ENCODE results near the gene NXPH3.

Gene NXPH3

DNA sequence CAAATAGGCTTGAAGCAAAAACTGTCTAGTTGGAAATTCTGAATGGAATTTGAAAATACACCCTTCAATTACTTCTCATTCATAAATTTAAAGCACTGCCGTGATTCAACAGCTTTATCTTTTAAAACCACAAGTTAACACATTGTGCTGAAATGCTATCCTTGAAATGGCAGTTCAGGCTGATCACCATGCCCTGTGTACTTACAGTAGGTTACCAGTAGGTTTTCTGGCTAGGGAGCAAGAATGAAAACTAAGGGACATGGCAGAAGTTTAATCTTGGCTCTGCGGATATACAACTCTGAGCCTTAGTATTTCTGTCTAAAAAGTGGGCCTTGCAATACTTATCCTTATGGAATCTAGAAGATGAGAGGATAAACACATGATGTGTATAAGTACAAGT is 28.0 kb downstream of the NXPH3 start:
- DNase-seq: no peak
- in situ Hi-C loops (cut with MboI; ENCODE audit: low pct_unique_long_range_greater_than_20kb, low sequenced_read_pairs): no loop called here

DNA sequence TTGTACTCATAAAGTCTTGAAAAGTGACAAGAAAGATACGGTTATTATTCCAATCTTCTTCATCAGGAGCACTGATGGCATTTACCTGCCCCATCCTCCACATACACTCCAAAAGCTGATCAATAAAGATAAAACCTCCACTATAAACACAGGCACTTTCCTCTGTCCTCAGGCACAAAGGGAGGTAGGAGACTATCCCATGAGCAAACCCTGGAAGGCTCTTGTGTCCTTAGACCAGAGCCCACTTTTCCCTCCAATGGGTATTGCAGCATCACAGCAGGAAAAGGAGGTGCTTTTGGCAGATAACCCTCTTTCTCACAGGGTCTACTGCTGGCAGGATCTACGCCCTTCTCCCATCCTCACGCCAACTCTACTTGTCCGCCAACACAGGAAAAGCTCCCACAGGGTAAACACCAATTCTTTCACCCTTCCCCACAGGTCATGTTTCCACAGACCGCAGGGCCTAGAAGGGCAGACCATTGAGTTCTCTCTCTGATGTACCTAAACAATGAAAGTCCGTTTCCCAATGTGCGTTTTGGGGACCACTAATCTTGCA is 28.7 kb downstream of the NXPH3 start:
- no peak for DNase-seq
- in situ Hi-C loops (cut with MboI; ENCODE audit: low pct_unique_long_range_greater_than_20kb, low sequenced_read_pairs): no loop called here

DNA sequence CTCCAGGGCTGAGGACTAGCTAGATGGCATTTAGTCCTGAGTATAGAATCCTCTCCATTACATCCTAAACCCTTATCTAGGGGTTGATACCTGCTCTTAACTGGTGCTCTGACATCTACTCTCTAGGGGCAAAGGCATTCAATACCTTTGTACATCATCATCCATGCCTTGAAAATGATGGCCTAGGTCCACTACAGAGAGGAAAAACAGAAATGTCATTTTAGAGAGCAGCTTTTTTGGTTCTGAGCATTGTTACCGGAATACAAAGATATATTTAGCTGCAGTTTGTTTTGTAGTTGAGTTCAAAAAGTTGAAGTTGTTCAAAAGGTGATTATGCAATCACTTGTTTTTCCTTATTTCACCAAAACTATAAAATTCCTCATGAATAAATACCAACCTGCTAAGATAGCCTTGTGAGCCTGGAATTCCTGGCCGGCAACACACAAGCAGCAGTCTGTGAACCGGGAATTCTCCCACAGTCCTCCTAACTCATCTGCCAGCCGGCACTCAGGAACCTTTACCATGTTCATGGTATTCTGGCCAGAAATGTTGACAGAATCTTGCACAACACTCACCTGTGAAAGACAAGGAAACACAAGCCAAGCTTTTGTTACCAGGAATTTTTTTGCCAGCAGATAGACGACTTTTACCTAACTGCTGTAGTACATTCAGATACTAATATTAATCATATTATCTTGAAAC is 35.4 kb downstream of the NXPH3 start:
- in situ Hi-C loops (cut with MboI; ENCODE audit: low pct_unique_long_range_greater_than_20kb, low sequenced_read_pairs): no loop called here
- no peak for DNase-seq

DNA sequence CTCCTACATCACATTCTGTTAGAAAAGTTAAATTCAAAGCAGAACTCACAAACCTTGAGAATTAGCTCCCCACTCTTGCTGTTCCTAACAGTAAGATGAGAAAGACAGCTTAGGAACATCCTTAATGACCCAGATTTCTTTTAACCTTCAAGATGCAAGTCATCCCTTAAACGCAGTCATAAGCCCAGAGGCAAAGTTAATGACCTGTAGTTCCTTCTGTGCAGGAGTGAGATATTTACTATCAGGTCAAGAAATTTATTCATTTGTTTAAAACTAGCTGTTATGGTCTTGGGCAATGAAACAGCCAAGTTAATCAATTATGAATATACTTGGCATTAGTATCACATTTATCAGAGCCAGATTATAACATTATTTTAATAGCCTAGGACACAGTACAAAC is 37.1 kb downstream of the NXPH3 start:
- no peak for DNase-seq
- in situ Hi-C loops (cut with MboI; ENCODE audit: low pct_unique_long_range_greater_than_20kb, low sequenced_read_pairs): no loop called here

DNA sequence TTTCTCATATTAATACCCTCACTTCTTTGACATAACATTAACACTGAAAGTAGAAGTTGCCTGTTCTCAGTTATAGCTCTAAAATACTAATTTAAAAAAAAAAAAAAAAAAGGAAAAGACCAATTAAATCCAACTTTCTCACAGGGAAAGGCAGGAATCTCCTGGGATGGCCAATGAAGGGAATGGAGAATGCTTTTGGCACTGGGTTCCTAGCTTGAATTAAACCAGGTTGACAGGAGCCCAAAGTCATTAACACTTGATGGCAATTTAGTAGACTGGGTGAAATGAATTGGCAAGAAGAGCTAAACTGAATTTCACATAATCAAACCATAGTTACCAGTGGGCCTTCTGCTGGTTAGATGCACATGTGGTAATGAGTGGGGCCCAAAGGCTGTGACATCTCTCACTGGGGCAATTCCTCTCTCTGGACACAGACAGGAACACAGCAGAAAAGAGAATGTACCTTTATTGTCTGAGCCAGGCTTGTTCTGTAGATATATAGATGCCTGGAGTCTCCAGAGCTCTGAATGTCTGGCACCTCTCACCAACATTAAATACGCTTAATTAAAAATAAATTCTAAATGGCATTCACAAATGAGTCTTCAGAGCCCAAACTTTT is 37.6 kb downstream of the NXPH3 start:
- DNase-seq: no peak
- in situ Hi-C loops (cut with MboI; ENCODE audit: low pct_unique_long_range_greater_than_20kb, low sequenced_read_pairs): no loop called here

DNA sequence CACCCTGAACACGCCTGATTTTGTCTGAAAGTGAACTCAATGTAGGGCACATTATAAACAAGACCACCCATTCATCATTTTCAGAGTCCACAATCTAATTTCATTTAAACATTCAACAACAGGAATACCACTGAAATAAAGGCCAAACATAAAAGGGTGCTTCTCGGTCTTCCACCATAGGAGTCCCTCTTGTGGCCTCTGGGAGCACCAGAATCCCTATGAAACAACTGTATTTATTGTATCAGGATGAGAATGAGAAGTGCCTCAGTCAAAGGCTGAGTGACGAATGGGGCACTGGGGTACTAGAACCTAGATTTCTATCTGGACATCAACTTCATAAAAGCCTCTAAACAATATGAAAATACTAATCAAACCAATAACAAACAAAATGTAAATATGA is 40.4 kb downstream of the NXPH3 start:
- no peak for DNase-seq
- in situ Hi-C loops (cut with MboI; ENCODE audit: low pct_unique_long_range_greater_than_20kb, low sequenced_read_pairs): no loop called here

DNA sequence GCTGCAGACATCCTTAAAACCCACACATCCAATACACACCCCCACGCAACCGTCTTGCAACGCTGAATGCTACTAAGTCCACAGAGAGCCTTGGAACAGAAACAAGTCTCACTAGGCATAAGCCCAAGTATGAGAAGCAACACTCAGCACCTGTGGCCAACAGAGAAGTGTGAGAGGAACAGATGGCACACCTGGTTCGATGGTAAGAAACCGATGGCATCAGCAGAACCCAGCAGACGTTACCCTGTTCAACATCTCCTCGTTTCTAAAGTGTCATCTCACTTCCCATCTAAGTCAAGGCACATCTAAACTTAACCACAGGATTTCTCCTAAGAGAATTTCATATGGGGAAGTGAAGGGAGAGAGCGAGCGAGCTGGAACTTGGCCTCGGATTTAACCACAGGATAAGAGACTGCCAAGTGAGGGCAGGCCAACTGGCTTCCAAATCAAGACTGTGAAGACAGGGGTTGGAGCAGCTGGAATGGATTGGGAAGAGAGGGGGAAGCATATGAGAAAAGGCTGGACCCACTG is 41.0 kb downstream of the NXPH3 start:
- DNase-seq: peak; percentile 61
- in situ Hi-C loops (cut with MboI; ENCODE audit: low pct_unique_long_range_greater_than_20kb, low sequenced_read_pairs): no loop called here

DNA sequence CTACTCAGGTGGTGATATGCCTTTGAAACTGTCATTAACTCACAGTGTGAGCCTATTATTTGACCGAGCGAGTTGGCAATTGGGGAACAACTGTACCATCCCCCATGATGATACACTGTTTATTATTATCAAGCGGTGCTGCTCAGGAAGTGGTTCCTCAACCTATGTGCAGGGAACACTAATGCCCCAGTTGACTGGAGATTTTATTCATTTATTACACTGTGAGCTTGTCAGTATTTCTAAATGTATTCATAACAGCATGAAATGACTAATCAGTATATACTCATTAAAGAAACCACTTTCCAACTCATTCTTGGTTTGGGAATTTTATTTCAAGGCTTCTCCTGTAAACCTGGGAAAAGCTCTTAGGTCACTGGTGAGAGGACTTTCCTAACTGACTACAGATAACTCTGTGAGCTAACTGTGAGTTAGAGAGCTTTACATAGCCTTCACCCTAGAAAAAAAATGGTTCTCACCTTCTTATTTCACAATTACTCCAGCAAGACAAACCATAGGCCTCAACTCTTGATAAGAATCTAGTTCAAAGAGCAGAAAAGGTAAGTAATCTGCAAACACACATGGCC is 42.4 kb downstream of the NXPH3 start:
- no peak for DNase-seq
- in situ Hi-C loops (cut with MboI; ENCODE audit: low pct_unique_long_range_greater_than_20kb, low sequenced_read_pairs): no loop called here

DNA sequence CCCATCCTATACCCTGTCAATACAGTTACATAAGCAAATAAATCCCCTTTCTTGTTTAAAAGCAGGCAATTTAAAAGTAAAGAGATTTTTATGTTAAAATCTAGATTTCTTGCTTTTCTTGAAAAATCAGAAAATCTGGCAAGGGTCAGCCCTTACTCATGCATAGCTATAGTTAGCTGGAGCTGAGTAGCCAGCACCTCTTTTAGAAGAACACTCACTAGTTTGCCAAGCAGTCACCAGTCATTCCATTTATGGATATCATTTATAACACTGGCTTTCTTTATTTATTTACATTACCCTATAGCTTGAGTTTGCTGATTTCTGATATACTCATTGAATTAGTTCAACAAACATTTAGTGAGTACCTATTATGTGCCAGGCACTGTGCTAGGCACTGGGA is 45.7 kb downstream of the NXPH3 start:
- DNase-seq: no peak
- in situ Hi-C loops (cut with MboI; ENCODE audit: low pct_unique_long_range_greater_than_20kb, low sequenced_read_pairs): no loop called here

DNA sequence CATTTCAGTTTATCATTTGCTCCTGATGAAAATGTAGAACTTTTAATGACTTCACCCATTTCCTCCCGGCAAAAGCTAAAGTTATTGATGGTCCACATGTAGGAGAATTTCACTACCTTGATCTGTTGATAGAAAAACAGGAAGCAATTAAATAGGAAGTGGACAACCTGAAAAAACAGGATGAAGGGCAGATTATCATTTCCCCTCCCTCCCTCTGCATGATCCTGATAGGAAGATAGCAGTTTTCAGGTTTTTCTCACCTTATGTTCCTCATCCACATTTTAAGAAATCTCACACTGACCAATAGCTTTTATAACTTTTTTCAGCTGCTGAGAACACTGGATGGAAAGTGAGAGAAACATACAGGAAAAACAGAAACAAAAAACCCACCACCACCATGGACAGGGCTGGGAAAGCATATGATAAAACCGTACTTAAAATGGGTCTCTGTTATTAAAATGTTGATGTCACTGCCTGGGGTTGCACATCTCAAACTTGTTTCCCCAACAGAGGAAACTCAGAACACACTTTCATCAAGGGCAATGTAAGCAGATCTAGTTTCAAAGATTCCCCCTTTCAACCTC is 46.4 kb downstream of the NXPH3 start:
- DNase-seq: peak; percentile 43
- in situ Hi-C loops (cut with MboI; ENCODE audit: low pct_unique_long_range_greater_than_20kb, low sequenced_read_pairs): no loop called here

DNA sequence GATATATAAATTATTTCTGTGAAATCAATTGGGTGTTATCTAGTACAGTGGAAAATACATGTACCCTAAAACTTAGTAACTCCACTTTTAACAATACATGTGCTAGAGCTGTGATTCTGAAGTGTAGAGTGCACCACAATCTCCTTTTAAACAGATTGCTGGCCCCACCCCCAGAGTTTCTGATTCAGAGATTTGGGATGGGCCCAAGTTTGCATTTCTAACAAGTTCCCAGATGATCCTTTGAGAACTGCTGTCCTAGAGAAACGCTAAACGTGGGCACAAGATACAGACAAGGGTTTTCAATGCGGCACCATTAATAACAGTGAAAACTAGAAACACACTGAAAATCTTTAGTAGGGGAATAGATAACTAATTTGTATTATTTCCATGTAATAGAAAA is 49.2 kb downstream of the NXPH3 start:
- DNase-seq: no peak
- in situ Hi-C loops (cut with MboI; ENCODE audit: low pct_unique_long_range_greater_than_20kb, low sequenced_read_pairs): no loop called here

DNA sequence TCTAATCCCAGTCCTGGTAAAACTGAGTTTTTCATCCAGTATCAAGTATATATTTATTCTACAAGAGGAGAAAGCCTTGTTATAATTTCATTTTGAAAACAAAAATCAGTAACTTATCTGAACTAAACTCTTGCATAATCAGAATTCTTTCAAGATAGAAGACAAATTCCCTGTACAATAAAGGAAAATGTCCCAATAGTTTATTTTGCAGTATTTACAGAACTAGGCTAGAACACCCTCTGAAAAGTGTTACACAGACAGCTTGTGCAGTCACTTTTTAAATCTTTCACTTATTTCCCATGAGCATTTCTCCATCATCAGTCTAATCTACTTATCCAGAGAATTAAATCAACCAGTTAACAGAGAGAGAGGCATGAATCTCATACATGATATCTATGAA is 53.8 kb downstream of the NXPH3 start:
- DNase-seq: no peak
- in situ Hi-C loops (cut with MboI; ENCODE audit: low pct_unique_long_range_greater_than_20kb, low sequenced_read_pairs): no loop called here

DNA sequence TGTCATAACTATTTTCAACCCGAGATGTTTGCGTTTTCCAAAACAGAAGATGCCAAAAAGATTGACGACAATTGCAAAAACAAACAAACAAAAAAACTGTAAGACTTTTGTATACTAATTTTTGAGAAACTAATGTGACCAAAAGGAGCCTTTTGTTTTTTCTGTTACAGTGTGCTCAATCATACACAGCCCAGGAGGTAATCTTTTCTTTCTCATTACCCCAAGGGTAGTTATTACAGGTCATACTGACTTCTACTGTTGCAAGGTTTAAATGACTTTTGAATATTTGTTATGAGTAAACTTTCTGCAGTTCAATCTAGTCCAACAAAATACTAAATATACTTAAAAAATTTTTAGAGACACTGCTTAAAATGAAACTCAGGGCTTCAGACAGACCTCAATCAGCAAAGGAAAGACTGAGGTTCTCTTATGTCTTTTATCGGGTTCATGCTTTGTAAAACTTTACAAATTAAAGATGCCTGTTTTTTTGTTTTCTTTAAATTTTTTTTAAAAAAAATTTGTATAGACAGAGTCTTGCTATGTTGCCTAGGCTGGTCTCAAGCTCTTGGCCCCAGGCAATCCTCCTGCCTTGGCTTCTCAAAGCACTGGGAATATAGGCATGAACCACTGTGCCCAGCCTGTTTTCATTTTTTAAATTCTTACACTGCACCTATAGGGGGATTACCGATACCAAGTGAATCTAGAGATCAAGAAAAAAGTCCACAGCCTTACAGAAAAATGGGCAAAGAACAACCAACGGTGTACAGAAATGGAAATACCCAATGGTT is 54.6 kb downstream of the NXPH3 start:
- in situ Hi-C loops (cut with MboI; ENCODE audit: low pct_unique_long_range_greater_than_20kb, low sequenced_read_pairs): no loop called here
- no peak for DNase-seq

DNA sequence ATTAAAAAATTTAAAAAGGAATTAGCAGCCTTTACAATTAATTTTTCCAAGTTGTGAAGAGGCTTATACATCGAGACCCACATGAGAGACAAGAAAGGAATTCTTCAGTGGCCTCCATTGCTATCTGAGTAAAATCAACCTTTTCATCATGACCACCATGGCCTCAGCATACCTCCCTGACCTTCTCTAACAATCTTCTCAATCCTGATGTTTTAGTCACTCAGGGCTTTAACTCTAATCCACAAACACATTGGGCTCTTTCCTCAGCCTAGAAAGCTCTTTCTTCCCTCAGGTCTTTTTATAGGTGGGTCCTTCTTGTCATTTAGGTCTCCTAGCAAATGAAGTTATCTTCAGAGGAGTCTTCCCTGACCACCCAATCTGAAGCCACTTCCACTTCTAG is 55.8 kb downstream of the NXPH3 start:
- no peak for DNase-seq
- in situ Hi-C loops (cut with MboI; ENCODE audit: low pct_unique_long_range_greater_than_20kb, low sequenced_read_pairs): no loop called here
